Effector CD4-positive, alpha-beta T cell (primary cell): ENCODE results near the gene MYRIP.
"Not testable (repeated sequence)": the region's sequence is repeated elsewhere in the genome, so short reads cannot be mapped to it uniquely, and the experiment has no call there.

Experiments used
- DNase-seq: peaks from one replicate; pipeline ENCODE4 v3.0.0-alpha.2; 2020

MYRIP gene

GRCh38 chr3:40243056-40243455, 433.6 kb downstream of the MYRIP start:
- DNase-seq: no peak

DNA sequence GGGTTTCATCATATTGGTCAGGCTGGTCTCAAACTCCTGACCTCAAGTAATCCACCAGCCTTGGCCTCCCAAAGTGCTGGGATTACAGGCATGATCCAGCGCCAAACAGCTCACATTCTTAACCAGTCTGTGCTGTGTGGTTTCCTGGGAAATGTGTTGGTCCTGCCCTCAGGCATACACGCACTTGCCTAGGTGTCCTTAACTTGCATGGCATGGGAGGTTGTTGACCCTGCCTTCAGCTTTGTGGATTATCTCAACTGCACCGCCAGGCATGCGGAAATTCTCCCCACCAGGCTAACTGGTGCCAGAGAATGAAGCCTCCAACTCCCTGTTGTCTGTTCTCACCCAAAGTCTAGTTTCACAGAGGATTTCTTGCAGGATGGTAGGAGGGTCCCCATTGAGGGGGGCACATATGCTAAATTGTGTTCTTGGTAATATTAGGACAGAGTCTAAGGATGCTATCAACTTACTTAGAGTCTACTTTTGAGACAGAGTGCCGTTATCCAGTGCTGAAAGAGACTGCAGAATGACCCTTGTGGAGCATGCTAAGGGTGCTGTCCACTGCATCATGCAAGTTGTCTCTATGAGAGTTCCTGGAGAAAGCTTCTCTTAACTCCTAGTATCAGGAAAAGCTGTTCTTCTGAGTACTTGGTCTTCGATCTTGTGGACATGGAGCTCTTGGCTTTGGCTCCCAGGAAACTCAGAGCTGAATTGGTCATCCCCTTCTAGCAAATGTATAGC, 438.5 kb downstream of the MYRIP start:
- DNase-seq: no peak

DNA sequence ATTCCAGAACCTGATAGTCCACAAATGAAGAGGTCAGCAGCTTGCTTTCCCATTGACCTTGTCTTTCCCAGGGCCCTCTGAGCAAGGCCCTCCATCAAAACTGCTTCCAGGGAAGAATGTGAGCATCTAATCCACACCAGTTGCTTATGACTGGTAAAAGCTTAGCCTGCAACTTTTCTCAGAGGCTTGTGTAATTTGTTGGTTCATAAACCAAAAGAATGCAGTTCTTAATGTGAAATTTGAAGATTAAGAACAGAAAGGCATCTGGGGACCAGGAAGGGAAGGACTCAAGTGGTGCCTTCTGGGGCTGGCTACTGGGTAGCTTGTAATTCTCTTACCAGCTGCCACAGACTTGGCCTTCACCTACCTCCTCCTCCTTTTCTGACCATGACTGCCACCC, 439.2 kb downstream of the MYRIP start:
- no peak for DNase-seq

GRCh38 chr3:40249168-40249567, 439.8 kb downstream of the MYRIP start:
- no peak for DNase-seq

GRCh38 chr3:40254491-40254890, 445.1 kb downstream of the MYRIP start:
- DNase-seq: no peak

- no peak for DNase-seq
Observed at GRCh38 chr3:40254891-40255290, 445.5 kb downstream of the MYRIP start.

DNA sequence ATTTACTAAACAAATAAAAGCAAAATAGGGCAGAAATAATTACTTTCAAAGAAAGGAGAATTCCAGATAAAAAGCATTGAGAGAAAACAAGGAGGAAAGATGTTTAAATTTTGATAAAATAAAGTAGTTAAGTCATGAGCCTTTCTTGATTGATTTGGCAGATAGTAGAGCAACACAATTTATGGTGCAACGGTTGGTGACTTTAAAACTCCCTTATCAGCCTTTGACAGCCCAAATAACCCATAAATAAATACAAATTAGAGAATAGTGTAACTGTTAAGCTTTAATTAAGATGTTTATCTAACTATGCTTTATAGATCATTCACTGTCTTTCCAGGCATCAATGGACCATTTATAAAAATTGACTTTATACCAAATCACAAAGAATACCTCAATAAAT, 446.1 kb downstream of the MYRIP start:
- DNase-seq: no peak

DNA sequence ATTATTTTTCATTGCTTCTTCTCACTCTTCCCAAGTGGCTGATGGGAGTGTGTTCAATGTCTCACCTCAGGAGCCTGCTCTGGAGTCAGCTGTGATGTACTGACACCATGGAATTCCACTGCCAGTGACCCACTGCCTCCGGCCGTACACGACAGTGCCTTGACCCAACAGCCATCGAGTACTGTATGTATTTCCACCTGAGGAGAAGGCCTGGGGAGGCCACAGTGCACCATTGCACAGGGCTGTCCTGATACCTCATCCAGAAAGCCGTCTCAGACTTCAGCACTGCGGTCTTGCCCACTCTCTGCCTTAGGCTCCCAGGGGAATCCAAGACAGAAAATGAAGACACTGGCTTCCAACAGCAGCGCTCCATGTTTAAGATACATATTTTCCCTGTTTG, 448.7 kb downstream of the MYRIP start:
- DNase-seq: no peak

- DNase-seq: no peak
Observed at GRCh38 chr3:40258555-40258954, 449.1 kb downstream of the MYRIP start.

GRCh38 chr3:40262331-40262730, 452.9 kb downstream of the MYRIP start:
- no peak for DNase-seq

GRCh38 chr3:40264451-40264850, 455.0 kb downstream of the MYRIP start:
- no peak for DNase-seq

- no peak for DNase-seq
Observed at GRCh38 chr3:40265181-40265580, 455.8 kb downstream of the MYRIP start.

DNA sequence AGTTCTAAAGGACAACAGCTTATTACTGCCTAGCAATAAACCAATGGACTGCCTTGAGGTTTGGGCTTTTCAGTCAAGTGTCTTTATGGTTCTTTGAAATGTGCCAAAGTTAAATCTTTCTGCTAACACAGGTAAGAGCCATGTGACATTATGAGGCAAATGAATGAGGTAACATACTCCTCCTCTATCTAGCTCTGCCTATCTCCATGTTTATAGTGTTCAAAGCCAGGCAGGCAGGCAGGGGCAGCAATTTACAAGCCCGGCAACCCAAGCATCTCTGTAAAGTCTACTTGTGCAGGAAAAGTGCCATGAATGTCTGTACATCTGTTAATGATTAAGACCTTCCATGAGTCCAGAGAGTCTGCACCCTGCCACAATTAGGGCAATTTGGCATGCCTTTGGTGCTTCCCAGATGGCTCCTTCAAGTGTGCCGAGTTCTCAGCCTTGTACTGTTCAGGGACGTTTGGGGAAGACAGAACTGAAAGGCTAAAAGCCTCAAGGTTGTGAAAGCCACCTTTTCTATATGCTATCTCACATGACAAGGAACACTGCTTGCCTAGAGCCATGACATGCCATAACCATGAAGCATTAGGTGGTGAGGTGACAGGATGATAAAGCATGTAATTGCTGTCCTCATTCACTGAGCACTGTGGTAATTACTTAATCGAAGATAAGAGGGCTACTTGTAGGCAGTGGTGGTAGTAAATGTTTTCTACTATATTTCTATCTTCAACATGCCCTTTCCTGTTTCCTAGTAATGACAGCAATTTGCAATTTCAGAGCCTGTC, 458.7 kb downstream of the MYRIP start:
- no peak for DNase-seq

DNA sequence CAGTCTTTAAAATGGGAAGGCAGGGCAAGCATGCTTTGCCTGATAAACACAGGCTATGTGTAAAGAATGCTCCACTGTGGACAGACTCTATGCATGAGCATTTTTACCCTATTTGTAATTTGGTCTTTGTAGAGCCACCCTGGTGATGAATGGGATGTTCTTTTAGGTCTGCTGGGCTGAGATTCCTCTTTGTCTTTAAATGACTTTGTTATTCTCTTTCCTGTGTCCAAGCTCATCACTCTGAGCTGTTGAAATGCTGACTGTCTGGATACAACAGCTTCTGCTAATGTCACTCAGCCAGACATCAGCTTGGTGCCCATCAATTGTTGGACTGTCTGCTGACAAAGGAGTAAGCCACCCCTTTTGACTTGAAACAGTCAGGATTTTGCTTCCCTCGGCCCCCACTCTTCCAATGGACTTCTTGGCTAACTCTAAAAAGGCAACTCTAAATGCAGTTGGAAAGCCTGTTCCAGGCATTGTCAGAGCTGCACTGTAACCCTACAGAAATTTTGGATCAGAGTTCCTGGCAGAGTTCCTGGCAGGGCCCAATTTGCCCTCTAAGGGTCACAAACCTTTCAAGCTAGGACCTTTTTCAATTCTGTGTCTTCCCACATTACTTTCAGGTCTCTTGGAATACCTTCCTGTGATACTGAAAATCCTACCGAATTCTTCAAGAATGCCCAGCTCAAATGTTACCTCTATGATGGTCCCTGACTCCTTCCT, 459.6 kb downstream of the MYRIP start:
- DNase-seq: no peak

- no peak for DNase-seq
Observed at GRCh38 chr3:40278791-40279190, 469.4 kb downstream of the MYRIP start.

GRCh38 chr3:40281995-40282394, 472.6 kb downstream of the MYRIP start:
- DNase-seq: no peak

DNA sequence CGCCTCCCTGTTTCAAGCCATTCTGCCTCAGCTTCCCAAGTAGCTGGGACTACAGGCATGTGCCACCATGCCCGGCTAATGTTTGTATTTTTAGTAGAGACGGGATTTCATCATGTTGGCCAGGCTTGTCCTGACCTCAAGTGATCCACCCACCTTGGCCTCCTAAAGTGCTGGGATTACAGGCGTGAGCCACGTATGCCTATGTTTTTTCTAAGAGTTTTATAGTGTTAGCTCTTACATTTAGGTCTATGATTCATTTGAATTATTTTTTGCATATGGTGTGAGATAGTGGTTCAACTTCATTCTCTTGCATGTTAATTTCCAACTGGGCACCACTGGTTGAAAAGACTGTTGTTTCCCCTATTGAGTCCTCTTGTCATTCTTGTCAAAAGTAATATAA, 473.6 kb downstream of the MYRIP start:
- not testable (repeated sequence) for DNase-seq

- DNase-seq: no peak
Observed at GRCh38 chr3:40287248-40287647, 477.8 kb downstream of the MYRIP start.

- DNase-seq: no peak
Observed at GRCh38 chr3:40290396-40290795, 481.0 kb downstream of the MYRIP start.

GRCh38 chr3:40291471-40291870, 482.1 kb downstream of the MYRIP start:
- DNase-seq: no peak

DNA sequence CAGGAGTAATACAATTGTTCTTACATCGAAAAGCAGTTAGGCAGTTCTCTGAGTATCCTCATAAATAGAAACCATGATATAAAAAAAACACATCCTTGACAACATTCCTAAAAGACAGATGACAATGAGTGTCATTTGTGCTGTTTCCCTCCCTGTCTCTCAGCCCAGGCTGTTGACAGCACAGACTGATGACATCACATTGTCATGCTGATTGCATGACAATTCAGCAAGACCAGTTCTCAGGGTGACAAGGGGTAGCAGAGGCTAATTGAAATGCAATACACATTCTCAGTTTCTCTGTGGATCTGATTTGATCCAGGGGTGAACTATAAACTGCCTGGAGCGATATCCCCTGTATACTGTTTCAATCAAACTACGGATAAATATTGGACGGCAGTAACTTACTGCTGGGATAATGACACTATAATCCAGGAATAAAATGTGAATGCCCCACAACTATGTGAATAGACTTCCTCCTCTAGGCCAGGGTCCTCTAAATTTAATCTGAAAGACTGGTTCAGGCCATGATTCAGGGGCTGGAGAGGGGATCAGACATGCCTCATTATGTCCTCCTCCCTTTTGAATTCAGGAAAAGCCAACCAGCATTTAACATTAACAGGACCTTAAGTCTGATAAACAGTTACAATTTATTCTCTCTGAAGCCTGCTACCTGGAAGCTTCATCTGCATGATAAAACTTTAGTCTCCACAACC, 483.4 kb downstream of the MYRIP start:
- DNase-seq: no peak

GRCh38 chr3:40294434-40294833, 485.0 kb downstream of the MYRIP start:
- no peak for DNase-seq

- no peak for DNase-seq
Observed at GRCh38 chr3:40298075-40298474, 488.7 kb downstream of the MYRIP start.
